Fibroblast of peridontal ligament (primary cell): ENCODE results near the gene AMFR.
"Not testable (repeated sequence)": the region's sequence is repeated elsewhere in the genome, so short reads cannot be mapped to it uniquely, and the experiment has no call there.

Experiments
- DNase-seq: peaks from one replicate; pipeline ENCODE4 v3.0.0-alpha.2; 2010; ENCODE audit errors: extremely low read depth

Gene AMFR

GRCh38 chr16:56389554-56389953, 35.8 kb downstream of the AMFR start:
- peak; percentile 92 for DNase-seq

GRCh38 chr16:56388209-56388608, 37.1 kb downstream of the AMFR start:
- DNase-seq, result peak; percentile 37

- DNase-seq, result no peak
Observed at GRCh38 chr16:56387396-56387795, 37.9 kb downstream of the AMFR start.

- no peak for DNase-seq
Observed at GRCh38 chr16:56384074-56384721, 41.1 kb downstream of the AMFR start.

- DNase-seq, result no peak
Observed at GRCh38 chr16:56382901-56383355, 42.4 kb downstream of the AMFR start.

- no peak for DNase-seq
Observed at GRCh38 chr16:56382459-56382858, 42.9 kb downstream of the AMFR start.

GRCh38 chr16:56380778-56381485, 44.4 kb downstream of the AMFR start:
- not testable (repeated sequence) for DNase-seq

- DNase-seq, result not testable (repeated sequence)
Observed at GRCh38 chr16:56379044-56379443, 46.3 kb downstream of the AMFR start.

- not testable (repeated sequence) for DNase-seq
Observed at GRCh38 chr16:56375792-56376191, 49.6 kb downstream of the AMFR start.

- no peak for DNase-seq
Observed at GRCh38 chr16:56373003-56373402, 52.3 kb downstream of the AMFR start.

- no peak for DNase-seq
Observed at GRCh38 chr16:56372013-56372634, 53.2 kb downstream of the AMFR start.

GRCh38 chr16:56371660-56371937, 53.7 kb downstream of the AMFR start:
- no peak for DNase-seq

- peak; percentile 27 for DNase-seq
Observed at GRCh38 chr16:56370875-56371659, 54.3 kb downstream of the AMFR start.

- DNase-seq, result peak; percentile 78
Observed at GRCh38 chr16:56370185-56370874, 55.0 kb downstream of the AMFR start.

GRCh38 chr16:56369202-56369601, 56.1 kb downstream of the AMFR start:
- DNase-seq, result no peak

- no peak for DNase-seq
Observed at GRCh38 chr16:56368545-56368944, 56.8 kb downstream of the AMFR start.

- no peak for DNase-seq
Observed at GRCh38 chr16:56367764-56368163, 57.6 kb downstream of the AMFR start.

GRCh38 chr16:56366945-56367344, 58.4 kb downstream of the AMFR start:
- DNase-seq, result no peak

GRCh38 chr16:56365552-56365951, 59.8 kb downstream of the AMFR start:
- DNase-seq, result no peak

- DNase-seq, result no peak
Observed at GRCh38 chr16:56364865-56365264, 60.5 kb downstream of the AMFR start.

GRCh38 chr16:56363781-56364565, 61.4 kb downstream of the AMFR start:
- no peak for DNase-seq
